ENCODE results near the gene USP40.

DNA sequence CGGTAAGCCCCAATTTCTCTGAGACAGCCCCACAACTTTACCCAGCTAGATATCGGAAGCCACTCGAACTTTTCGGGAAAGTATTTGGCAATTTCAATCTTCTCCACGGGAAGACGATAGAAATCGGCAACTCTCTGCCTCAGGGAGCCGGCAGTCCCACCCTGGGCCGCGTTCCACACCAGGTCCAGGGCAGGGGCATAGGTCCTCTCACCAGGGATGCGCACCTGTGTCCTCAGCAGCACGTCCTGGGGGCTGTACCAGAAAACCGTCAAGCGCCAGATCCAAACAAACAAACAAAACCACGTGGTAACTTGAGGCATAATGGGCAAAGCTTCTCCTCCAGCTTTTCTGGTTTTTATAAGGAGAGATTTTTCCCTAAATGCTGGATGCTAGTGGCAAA is 80.9 kb downstream of the USP40 start:
- TF ChIP-seq POLR2AphosphoS5 (IDR thresholded peaks at IDR 0.05) (no peak), CTCF (IDR thresholded peaks at IDR 0.05) (no peak)

Data from esophagus muscularis mucosa (tissue), 3 donors.